ENCODE data around the gene FAM240B. TPM values are rescaled to one million over a fixed set of nuclear protein-coding genes. Genes with fewer than 3 reads are reported as not detected.

The FAM240B gene
- total and polyA plus RNA-seq, 2 of the 8 experiments (the other 6 are each of a cell fraction or from before 2014, with no cell fraction given) = not detected

DNA sequence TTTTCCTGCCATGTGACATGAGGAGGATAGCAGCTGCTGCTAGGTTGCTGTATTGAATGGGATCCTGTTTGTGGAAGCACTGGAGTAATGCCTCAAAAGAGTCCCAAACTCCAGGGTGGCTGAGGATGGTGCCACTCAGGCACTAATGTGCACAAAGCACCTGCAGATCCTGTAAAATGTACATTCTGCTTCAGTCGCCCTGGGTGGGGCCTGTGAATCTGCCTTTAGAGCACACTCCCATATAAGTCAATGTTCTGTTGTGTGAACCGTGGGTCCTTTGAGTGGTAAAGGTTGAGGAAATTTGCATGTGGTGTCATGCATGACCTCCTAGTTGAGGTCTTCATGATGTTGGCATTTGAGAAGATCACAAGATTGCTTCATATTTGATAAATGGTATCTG, 67.9 kb downstream of the FAM240B start (continued):
- TF ChIP-seq, protein P1, sequence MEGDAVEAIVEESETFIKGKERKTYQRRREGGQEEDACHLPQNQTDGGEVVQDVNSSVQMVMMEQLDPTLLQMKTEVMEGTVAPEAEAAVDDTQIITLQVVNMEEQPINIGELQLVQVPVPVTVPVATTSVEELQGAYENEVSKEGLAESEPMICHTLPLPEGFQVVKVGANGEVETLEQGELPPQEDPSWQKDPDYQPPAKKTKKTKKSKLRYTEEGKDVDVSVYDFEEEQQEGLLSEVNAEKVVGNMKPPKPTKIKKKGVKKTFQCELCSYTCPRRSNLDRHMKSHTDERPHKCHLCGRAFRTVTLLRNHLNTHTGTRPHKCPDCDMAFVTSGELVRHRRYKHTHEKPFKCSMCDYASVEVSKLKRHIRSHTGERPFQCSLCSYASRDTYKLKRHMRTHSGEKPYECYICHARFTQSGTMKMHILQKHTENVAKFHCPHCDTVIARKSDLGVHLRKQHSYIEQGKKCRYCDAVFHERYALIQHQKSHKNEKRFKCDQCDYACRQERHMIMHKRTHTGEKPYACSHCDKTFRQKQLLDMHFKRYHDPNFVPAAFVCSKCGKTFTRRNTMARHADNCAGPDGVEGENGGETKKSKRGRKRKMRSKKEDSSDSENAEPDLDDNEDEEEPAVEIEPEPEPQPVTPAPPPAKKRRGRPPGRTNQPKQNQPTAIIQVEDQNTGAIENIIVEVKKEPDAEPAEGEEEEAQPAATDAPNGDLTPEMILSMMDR (IDR thresholded peaks at IDR 0.05; ENCODE audit: control extremely low read depth in 1 of 3, insufficient read depth in 1 of 3, low read depth in 1 of 3, low read length in 3 of 3) = no peak
- TF ChIP-seq MAFK (IDR thresholded peaks at IDR 0.05; ENCODE audit: low read depth, low read length) (no peak), CHD1 (IDR thresholded peaks at IDR 0.05; ENCODE audit: low read depth, low read length) (no peak), CEBPB (IDR thresholded peaks at IDR 0.05; ENCODE audit: low read depth, low read length) (no peak), SP1 (IDR thresholded peaks at IDR 0.05; ENCODE audit: low read depth, low read length) (no peak), RXRA (IDR thresholded peaks at IDR 0.05; ENCODE audit: insufficient read depth, low read depth, low read length) (no peak), YY1 (IDR thresholded peaks at IDR 0.05; ENCODE audit: low read depth, low read length) (no peak)
- TF ChIP-seq, protein P2, sequence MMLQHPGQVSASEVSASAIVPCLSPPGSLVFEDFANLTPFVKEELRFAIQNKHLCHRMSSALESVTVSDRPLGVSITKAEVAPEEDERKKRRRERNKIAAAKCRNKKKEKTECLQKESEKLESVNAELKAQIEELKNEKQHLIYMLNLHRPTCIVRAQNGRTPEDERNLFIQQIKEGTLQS (IDR thresholded peaks at IDR 0.05; ENCODE audit: insufficient read depth, low read depth, low read length) = no peak

All from H1 (cell line).